Ovary (tissue), 9 donors: Measurements from ENCODE around the gene REP15. TPM values are rescaled to one million over a fixed set of nuclear protein-coding genes. Genes with fewer than 3 reads are reported as not detected.

Experiments
- DNase-seq, 5 donors: peaks; one replicate each; pipeline ENCODE4 v3.0.0-alpha.2; 2019 to 2020
- H3K27ac ChIP-seq, 2 donors: fragments of 200-600 bp; one replicate each; pipeline versions ENCODE4 v1.5.1 to v1.8.0; 2019 to 2022
- H3K27me3 ChIP-seq: fragments of 200-600 bp; one replicate; pipeline ENCODE4 v1.8.0; 2022
- H3K36me3 ChIP-seq: fragments of 200-600 bp; sonication (generic); one replicate; pipeline ENCODE4 v1.5.1; 2019
- H3K4me1 ChIP-seq: one replicate; pipeline ENCODE4 v1.8.1; 2013; ENCODE audit warnings: mild to moderate bottlenecking, moderate library complexity; ENCODE audit not compliant: insufficient read depth
- H3K4me3 ChIP-seq: fragments of 200-600 bp; sonication (generic); one replicate; pipeline ENCODE4 v1.5.1; 2017
- H3K9me3 ChIP-seq, 2 donors: fragments of 200-600 bp in 1 of 2; sonication (generic) in 1 of 2; one replicate each; pipeline versions ENCODE4 v1.5.1 to v1.8.1; 2013 to 2019; ENCODE audit warnings: mild to moderate bottlenecking in 1 of 2, moderate library complexity in 1 of 2
- EP300 ChIP-seq: sonication (generic); formaldehyde crosslinking; IDR thresholded peaks from one replicate; pipeline ENCODE4 v1.6.1; 2017; ENCODE audit warnings: antibody characterized with exemption
- POLR2A ChIP-seq: fragments of 450-650 bp; IDR thresholded peaks from one replicate; pipeline ENCODE4 v1.6.1; 2017; ENCODE audit warnings: antibody characterized with exemption, mild to moderate bottlenecking, moderate library complexity
- WGBS, 3 donors: extraction: QIAGEN DNeasy Blood & Tissue Kit in 1 of 3; methylation state at CpG; one replicate each; pipeline versions ENCODE4 v1.1.5 to v1.1.7; 2013 to 2017; 5-methylcytosine and 5-hydroxymethylcytosine counted together
- intact Hi-C, 4 donors: fragments of 100-400 bp; cut with DNase I; formaldehyde crosslinking; loops; one replicate each; pipeline versions ENCODE4 v1.11.0 to v1.15.1; 2022 to 2023
- polyA plus RNA-seq, 2 donors: library from polyadenylated mRNA; stranded (reverse); fragments of 200-250 nt in 1 of 2; fragments of 350-450 nt in 1 of 2; fragmentation: Illumina TruSeq in 1 of 2; extraction: RNeasy Lipid Tissue Mini Kit (QIAGEN cat#74804) in 1 of 2; gene quantifications; one replicate each; pipeline ENCODE4 v1.2.3, GENCODE V29; 2013 to 2014
- total RNA-seq, 7 donors: library from RNA; depleted of rRNA in 2 of 7; stranded (reverse); fragments of >200 nt in 2 of 7; fragmentation: NEBNext Ultra II Directional in 3 of 7; extraction: Animal tissue kit (Norgen Biotek cat#: 25700) in 3 of 7; gene quantifications; one replicate each; pipeline versions ENCODE4 v1.1.0 to v1.2.4, GENCODE V29; 2016 to 2023
- TF ChIP-seq, protein P1 (sequence below), 3 donors: fragments of 450-650 bp in 2 of 3; fragments of 200-600 bp in 1 of 3; IDR thresholded peaks; one replicate each; pipeline versions ENCODE4 v1.5.1 to v1.8.0; 2016 to 2022; ENCODE audit warnings: antibody characterized with exemption in 3 of 3, mild to moderate bottlenecking in 1 of 3
- donor health status: DM: no; HTN: no; CAD: no; lungs with moderate emphysema.
- donor health status: DM: no; HTN: no; CAD: no.
- donor health status: Bipolar disorder and iron deficiency.
- donor health status: DM: yes; HTN: yes; CAD: no.
- donor health status: DM: no; HTN: no; CAD: no.
- donor health status: DM: yes; HTN: yes; CAD: no.

The REP15 gene
- total and polyA plus RNA-seq, 9 donors: 0.57 to 3.5 (median 2.2) TPM

DNA sequence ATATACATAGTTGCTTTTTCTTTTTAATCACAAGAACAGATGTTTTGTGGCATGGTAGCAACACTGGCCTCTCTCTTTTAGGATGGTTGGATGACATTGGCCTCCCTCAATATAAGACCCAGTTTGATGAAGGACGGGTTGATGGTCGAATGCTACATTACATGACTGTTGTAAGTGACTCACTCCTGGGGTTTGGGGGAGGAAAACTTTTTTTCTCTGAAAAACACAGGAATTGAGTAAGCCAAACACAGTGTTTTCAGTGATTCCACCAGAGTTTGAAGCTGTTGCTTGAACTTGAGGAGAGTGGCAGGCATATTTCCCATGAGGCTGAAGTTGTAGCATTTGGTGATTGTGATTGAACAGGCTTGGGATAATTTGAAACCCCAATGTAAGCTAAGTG is 13.7 kb upstream of the REP15 start:
- Histone ChIP-seq H3K4me3 (no peak overlapping the region), H3K36me3 (no peaks in the 10 kb centered on the region), H3K4me1 (no peaks in the 10 kb centered on the region), H3K27ac (no peak overlapping the region), H3K27me3 (no peaks in the 10 kb centered on the region), H3K9me3 (no peaks in the 10 kb centered on the region)
- WGBS, 3 donors: 91 to 95% (median 93%) methylated on average over 2 of the region's 2 CpGs
- no peak for DNase-seq
- intact Hi-C loops: no loop called here
- TF ChIP-seq POLR2A: no peak
- TF ChIP-seq, protein P1, sequence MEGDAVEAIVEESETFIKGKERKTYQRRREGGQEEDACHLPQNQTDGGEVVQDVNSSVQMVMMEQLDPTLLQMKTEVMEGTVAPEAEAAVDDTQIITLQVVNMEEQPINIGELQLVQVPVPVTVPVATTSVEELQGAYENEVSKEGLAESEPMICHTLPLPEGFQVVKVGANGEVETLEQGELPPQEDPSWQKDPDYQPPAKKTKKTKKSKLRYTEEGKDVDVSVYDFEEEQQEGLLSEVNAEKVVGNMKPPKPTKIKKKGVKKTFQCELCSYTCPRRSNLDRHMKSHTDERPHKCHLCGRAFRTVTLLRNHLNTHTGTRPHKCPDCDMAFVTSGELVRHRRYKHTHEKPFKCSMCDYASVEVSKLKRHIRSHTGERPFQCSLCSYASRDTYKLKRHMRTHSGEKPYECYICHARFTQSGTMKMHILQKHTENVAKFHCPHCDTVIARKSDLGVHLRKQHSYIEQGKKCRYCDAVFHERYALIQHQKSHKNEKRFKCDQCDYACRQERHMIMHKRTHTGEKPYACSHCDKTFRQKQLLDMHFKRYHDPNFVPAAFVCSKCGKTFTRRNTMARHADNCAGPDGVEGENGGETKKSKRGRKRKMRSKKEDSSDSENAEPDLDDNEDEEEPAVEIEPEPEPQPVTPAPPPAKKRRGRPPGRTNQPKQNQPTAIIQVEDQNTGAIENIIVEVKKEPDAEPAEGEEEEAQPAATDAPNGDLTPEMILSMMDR (IDR thresholded peaks at IDR 0.05): no peak
- no peak for TF ChIP-seq EP300

DNA sequence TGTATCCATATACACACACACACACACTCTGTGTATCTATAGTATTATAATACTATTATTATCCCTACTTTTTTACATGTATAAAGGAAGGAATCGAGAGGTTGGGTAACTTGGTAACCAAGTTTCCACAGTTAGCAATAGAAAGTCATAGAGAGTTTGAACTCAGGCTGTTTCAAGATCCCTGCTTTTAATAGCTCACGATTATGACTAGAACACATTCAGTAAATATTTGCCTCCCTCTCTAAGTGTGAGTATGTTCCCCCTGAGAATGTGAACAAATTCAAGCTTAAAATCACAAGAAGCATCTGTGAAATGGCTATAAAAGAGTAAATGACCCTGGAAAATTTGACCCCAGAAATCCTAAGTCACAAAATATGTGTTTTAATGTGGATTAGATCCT is 11.0 kb upstream of the REP15 start:
- no peaks in the 10 kb centered on the region for H3K9me3 ChIP-seq
- no peaks in the 10 kb centered on the region for H3K36me3 ChIP-seq
- no peaks in the 10 kb centered on the region for H3K27me3 ChIP-seq
- H3K4me3 ChIP-seq: no peak overlapping the region
- TF ChIP-seq, protein P1 (IDR thresholded peaks at IDR 0.05): no peak
- no peak for TF ChIP-seq POLR2A
- no peak for DNase-seq
- 93 to 96% (median 96%) methylated on average over 2 of the region's 2 CpGs for WGBS, 3 donors
- H3K4me1 ChIP-seq: no peaks in the 10 kb centered on the region
- intact Hi-C loops: no loop called here
- no peak overlapping the region for H3K27ac ChIP-seq

DNA sequence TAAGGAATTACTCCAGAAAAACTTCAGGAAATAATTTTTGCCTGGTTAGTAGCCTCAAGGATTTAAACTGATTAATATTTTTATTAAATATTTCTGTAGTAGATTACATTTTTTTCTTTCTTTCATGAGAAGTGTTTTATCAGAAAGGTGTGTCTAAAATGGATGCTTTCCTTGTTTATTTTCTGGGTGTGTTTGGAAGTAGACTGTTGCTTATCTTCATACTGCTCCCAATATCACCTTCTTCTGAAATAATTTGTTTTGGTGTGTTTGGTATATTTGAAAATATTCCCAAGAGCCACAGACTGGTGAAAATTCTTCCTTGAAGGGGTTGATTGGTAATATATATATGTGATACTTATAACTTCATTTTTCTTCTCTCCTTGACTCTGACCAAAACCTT is 10.1 kb upstream of the REP15 start:
- no peaks in the 10 kb centered on the region for H3K9me3 ChIP-seq
- intact Hi-C loops: no loop called here
- H3K36me3 ChIP-seq: no peaks in the 10 kb centered on the region
- H3K4me3 ChIP-seq: no peak overlapping the region
- TF ChIP-seq EP300 (no peak), POLR2A (no peak)
- TF ChIP-seq, protein P1 (IDR thresholded peaks at IDR 0.05): no peak
- H3K27me3 ChIP-seq: no peaks in the 10 kb centered on the region
- H3K27ac ChIP-seq: no peak overlapping the region
- DNase-seq: no peak
- H3K4me1 ChIP-seq: no peaks in the 10 kb centered on the region

DNA sequence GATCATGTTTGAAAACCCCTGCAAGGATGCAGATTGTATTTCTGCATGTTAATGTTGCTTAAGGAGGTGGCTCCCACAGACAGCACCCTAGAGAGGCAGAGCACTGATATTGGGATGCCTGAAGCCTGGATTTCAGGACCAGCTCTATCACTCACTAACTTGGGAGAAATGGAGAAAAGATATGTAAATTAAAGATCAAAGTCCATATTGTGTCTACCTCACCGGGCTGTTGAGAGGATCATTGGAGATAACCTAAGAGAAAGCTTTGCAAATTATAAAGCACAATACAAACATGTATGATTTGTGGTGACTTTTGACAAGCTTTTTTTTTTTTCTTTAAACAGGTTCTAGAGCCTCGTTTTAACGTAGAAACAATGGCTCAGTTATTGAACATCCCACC is 7.6 kb upstream of the REP15 start:
- Histone ChIP-seq H3K27me3 (no peaks in the 10 kb centered on the region), H3K9me3 (no peaks in the 10 kb centered on the region), H3K4me1 (no peaks in the 10 kb centered on the region), H3K36me3 (no peaks in the 10 kb centered on the region), H3K27ac (no peak overlapping the region), H3K4me3 (no peak overlapping the region)
- TF ChIP-seq EP300 (no peak), POLR2A (no peak)
- TF ChIP-seq, protein P1 (IDR thresholded peaks at IDR 0.05): no peak
- intact Hi-C loops: no loop called here
- no peak for DNase-seq
- 87 to 96% (median 91%) methylated on average over 3 of the region's 3 CpGs for WGBS, 3 donors
